ENCODE results near the gene MLH3.

DNA sequence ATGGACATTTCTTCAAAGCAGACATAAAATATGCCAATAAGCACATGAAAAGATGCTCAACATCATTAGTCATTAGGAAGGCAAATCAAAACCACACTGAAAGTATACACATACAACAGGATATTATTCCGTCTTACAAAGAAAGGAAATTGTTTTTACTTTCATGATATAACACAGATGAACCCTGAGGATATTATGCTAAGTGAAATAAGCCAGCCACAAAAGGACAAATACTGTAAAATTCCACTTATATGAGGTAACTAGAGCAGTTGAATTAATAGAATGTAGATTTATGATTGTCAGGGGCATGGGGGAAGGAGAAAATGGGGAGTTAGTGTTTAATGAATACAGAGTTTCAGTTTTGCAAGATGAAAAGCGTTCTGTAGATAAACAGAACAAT is 8.4 kb upstream of the MLH3 start:
- TF ChIP-seq, protein P1, sequence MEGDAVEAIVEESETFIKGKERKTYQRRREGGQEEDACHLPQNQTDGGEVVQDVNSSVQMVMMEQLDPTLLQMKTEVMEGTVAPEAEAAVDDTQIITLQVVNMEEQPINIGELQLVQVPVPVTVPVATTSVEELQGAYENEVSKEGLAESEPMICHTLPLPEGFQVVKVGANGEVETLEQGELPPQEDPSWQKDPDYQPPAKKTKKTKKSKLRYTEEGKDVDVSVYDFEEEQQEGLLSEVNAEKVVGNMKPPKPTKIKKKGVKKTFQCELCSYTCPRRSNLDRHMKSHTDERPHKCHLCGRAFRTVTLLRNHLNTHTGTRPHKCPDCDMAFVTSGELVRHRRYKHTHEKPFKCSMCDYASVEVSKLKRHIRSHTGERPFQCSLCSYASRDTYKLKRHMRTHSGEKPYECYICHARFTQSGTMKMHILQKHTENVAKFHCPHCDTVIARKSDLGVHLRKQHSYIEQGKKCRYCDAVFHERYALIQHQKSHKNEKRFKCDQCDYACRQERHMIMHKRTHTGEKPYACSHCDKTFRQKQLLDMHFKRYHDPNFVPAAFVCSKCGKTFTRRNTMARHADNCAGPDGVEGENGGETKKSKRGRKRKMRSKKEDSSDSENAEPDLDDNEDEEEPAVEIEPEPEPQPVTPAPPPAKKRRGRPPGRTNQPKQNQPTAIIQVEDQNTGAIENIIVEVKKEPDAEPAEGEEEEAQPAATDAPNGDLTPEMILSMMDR (IDR thresholded peaks at IDR 0.05), result no peak
- TF ChIP-seq POLR2A (IDR thresholded peaks at IDR 0.05), result no peak
